Epithelial cell of esophagus (primary cell): ENCODE data around the gene KATNAL2.
A peak's percentile ranks its signal among the peaks of the same experiment; 100 is the strongest.

Experiments used
- DNase-seq: peaks from one replicate; pipeline ENCODE4 v3.0.0; 2010; ENCODE audit warnings: low read depth
- H3K4me3 ChIP-seq: 2 replicates; pipeline ENCODE4 v1.5.1; 2011; ENCODE audit warnings: mild to moderate bottlenecking, low read length, control low read depth
- TF ChIP-seq, protein P1 (sequence below): IDR thresholded peaks from 2 replicates; pipeline ENCODE4 v1.5.1; 2011; ENCODE audit warnings: low read depth, mild to moderate bottlenecking, low read length, control low read depth, inconsistent platforms; ENCODE audit not compliant: insufficient read depth; ENCODE audit errors: missing control alignments

The KATNAL2 gene

DNA sequence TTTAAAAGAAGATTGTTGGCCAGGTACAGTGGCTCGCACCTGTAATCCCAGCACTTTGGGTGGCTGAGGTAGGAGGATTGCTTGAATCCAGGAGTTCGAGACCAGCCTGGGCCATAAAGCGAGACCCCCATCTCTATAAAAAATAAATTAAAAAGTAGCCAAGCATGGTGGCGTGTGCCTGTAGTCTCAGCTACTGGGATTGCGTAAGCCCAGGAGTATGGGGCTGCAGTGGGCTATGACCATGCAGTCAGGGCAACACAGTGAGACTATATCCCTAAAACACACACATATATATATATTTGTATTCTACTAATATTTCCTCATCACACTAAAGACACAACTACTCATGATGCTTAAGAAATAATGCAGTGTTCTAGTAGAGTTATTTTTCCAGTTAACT is 225.8 kb downstream of the KATNAL2 start:
- DNase-seq: no peak
- H3K4me3 ChIP-seq: no peak overlapping the region
- TF ChIP-seq, protein P1, sequence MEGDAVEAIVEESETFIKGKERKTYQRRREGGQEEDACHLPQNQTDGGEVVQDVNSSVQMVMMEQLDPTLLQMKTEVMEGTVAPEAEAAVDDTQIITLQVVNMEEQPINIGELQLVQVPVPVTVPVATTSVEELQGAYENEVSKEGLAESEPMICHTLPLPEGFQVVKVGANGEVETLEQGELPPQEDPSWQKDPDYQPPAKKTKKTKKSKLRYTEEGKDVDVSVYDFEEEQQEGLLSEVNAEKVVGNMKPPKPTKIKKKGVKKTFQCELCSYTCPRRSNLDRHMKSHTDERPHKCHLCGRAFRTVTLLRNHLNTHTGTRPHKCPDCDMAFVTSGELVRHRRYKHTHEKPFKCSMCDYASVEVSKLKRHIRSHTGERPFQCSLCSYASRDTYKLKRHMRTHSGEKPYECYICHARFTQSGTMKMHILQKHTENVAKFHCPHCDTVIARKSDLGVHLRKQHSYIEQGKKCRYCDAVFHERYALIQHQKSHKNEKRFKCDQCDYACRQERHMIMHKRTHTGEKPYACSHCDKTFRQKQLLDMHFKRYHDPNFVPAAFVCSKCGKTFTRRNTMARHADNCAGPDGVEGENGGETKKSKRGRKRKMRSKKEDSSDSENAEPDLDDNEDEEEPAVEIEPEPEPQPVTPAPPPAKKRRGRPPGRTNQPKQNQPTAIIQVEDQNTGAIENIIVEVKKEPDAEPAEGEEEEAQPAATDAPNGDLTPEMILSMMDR: no peak

DNA sequence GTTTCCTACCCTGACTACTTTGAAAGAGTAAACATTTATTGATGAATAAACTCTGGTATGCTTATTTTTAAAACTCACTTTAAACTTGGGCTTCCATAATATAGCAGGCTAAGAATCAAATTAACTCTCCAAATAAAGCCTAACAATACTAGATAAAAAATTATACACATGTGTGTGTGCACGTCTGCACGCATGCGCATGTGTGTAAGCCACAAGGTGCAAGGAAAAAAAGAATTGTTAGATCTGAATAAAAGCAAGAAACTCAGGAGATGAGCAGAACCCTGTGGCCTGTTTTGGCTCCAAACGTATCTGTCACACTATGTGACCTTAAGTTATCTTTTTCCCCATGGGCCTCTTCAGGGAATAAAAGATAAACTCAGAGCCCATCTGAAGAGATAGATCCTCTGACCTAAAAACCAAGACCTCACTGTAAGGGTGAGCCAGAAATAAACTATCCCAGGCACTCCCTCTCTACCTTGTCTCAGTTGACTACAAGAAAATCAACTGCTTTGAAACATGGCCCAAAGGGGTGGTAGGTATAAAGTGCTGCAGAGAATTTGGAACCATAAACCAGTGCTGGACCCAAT is 226.6 kb downstream of the KATNAL2 start:
- DNase-seq: no peak
- TF ChIP-seq, protein P1: no peak
- H3K4me3 ChIP-seq: no peak overlapping the region

DNA sequence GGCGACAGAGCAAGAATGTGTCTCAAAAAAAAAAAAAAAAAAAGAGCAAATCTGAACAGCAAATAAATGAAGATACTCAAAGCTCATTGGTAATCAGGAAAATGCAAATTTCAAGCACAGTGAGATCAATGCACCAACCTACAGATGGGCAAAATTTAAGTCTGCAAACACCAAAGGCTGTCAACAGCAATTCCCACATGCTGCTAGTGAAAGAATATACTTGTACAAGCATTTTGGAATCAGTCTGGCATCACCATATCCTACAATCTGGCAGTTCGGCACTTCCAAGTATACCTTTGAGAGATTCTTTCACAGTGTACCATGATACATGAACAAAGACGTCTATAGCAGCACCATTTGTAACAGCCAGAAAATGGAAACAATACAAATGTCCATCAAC is 228.8 kb downstream of the KATNAL2 start:
- TF ChIP-seq, protein P1: no peak
- DNase-seq: no peak
- no peak overlapping the region for H3K4me3 ChIP-seq

DNA sequence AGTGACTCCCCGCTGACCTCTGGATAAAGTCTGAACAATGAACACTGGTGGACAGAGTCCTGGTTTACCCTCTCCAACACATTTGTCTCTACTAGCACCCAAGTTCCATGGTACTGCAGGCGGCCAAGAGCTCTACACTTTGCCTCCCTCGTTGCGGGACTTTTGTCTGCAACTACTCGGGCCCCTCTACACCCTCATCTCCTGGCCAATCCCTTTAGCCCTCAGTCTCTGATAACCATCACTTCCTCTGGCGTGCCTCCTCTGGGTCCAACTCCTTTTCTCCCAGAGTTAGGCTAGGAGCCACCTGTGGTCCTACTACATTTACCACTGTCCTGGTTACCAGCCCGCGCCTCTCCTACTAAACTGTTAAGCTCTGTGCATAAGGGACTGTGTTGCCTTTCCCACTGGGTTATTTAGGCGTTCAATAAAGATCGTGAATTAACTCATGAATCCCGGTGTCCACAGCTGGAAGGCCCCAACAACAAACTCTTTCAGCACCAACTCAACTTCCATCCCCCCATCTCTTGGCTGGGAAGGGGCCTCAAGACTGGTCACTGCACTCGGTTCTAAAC is 232.1 kb downstream of the KATNAL2 start:
- H3K4me3 ChIP-seq: peak overlapping the region; percentile 91
- peak; percentile 13 for DNase-seq
- TF ChIP-seq, protein P1: no peak

DNA sequence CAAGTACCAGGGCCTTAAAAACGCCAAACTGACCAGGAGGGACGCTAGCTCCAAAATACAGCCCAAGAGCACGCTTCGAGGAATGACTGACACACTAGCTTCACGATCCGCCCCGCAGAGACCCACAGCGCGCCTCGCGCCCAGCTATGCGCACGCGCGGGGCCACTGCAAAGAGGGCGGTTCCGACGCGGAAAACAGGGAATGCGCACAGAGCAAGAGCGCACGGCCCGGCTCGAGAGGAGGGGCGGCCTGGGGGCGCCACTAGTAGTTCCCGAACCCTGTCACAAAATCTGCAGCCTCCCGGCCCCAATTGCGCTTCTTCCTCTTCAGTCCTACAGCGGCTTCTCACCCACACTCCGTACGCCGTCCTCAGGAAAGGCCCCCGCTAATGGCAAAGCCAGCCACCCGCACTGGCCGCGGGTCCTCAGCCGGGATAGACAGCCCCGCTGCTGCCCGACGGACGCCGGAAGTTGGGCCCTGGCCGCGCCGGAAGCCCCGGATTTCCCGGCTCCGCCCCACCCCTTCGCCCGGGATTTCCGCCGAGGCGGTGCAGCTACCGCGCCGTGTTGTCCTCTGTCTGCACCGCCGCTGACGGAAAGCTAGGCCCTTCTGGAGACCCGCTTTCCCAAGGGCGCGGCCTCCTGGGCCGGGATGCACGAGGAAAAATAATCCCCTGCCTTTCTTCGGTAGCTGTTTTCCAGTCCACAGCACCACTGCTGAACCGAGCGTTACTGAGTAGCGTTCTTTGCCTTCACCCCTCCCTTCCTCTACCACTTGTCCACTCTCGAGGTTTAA is 232.8 kb downstream of the KATNAL2 start, which contains the start of gene HDHD2:
Gene HDHD2, minus strand, starts transcription at position 472 of the 795 bp plus-strand sequence. CDS start 14,061 bp downstream, outside the sequence.
- TF ChIP-seq, protein P1: no peak
- peak; percentile 79 for DNase-seq
- H3K4me3 ChIP-seq: peak within 1 kb of the TSS; percentile 91

DNA sequence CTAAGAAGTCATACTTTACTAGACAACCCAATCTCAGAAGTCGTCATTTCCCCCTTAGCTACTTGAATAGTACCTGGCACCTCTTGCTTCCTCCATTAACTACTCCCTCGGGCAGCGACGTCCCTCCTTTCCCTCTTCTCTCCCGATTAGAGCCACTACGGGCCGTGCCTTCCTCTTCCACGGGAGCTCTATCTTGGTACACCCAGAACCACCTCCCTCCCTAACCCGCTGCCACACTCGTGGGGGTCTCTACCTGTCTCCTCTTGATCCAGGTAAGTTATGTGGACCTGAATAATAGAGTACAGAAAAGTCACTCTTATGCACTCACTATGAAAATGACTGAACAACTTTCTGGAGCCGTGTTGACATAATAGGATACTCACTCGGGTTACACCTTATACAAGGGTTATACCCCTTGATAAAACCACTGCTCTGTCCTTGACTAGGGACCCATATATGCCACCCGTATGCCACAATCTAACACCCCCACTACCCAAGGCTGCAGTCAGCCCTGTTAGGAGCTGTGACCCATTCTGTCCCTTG is 233.5 kb downstream of the KATNAL2 start:
- peak; percentile 2 for DNase-seq
- peak overlapping the region; percentile 91 for H3K4me3 ChIP-seq
- TF ChIP-seq, protein P1: no peak
